ENCODE results near the gene RPL28.
"Not testable (repeated sequence)": the region's sequence is repeated elsewhere in the genome, so short reads cannot be mapped to it uniquely, and the experiment has no call there.

Gene RPL28

DNA sequence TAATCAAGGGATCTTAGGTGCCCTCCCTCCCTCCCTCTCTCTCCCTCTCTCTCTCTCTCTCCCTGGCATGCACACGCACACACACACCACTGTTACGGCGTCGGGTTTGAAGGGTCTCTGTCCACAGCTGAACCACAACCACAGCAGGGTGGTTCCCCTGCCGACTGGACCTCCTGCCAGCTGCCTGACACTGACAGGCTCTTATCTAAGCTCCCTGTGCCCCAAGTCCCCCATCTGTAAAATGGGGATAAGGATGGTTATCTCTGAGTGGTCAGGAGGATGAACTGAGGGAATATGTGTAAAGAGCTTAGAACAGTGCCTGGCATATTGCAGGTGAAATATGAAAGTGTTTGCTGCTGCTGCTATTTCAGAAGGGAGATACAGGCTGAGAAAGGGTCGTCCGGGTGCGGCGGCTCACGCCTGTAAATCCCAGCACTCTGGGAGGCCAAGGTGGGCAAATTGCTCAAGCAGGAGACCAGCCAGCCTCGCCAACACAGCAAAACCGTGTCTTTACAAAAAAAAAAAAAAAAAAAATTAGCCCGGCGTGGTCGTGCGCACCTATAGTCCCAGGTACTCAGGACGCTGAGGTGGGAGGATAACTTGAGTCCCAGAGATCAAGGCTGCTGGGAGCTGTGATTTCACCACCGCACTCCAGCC is 58.2 kb downstream of the RPL28 start:
- H3K4me3 Mint-ChIP-seq = peak overlapping the region; percentile 14 to 47
- peaks cover 61 to 71% of the 10 kb centered on the region in 2 donors for H3K27me3 Mint-ChIP-seq
- H3K36me3 Mint-ChIP-seq = peaks cover 7 to 14% of the 10 kb centered on the region in 2 donors
- ATAC-seq (replicated peaks) (no peak), DNase-seq (no peak)
- peaks cover 0 to 6% of the 10 kb centered on the region in 2 donors for H3K9me3 Mint-ChIP-seq
- peaks cover 21 to 35% of the 10 kb centered on the region in 2 donors for H3K4me1 Mint-ChIP-seq
- no peak overlapping the region for H3K27ac Mint-ChIP-seq

DNA sequence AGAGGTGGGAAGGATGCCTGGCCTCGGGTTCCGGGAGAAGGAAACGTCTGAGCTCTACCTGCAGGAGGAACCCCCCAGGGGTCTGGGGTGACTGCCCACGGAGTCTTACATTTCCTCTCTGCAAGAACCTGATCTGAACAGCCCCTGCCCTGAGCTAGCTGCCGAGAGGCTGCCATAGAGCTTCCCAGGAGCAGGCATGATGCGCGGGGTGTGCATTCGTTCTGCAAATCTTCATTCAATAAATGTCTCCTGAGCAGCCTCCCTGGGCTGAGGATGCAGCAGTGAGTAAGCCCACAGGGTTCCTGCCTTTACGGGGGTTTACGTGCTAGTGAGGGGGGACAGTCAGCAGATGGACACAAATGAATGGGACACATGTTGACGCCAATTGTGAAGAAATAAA is 58.9 kb downstream of the RPL28 start:
- ATAC-seq (replicated peaks) (no peak), DNase-seq (no peak)
- Mint-ChIP-seq H3K4me3 (no peak overlapping the region), H3K4me1 (peaks cover 21 to 28% of the 10 kb centered on the region in 2 donors), H3K27me3 (peaks cover 54 to 64% of the 10 kb centered on the region in 2 donors), H3K9me3 (peaks cover 0 to 3% of the 10 kb centered on the region in 2 donors), H3K27ac (peak overlapping the region; percentile 27), H3K36me3 (peaks cover 2 to 8% of the 10 kb centered on the region in 2 donors)

- no peak for DNase-seq
- Mint-ChIP-seq H3K27ac (no peak overlapping the region), H3K27me3 (peaks cover 52 to 53% of the 10 kb centered on the region in 2 donors), H3K4me3 (no peak overlapping the region), H3K9me3 (peaks cover 0 to 3% of the 10 kb centered on the region in 2 donors), H3K4me1 (peaks cover 20 to 30% of the 10 kb centered on the region in 2 donors), H3K36me3 (peaks cover 2 to 4% of the 10 kb centered on the region in 2 donors)
- ATAC-seq (replicated peaks) = no peak
Measured at GRCh38 chr19:55446060-55446459, 60.3 kb downstream of the RPL28 start.

GRCh38 chr19:55447421-55448174 is 61.9 kb downstream of the RPL28 start:
- H3K4me3 Mint-ChIP-seq = no peak overlapping the region
- H3K4me1 Mint-ChIP-seq = peaks cover 16 to 28% of the 10 kb centered on the region in 2 donors
- no peaks in the 10 kb centered on the region for H3K36me3 Mint-ChIP-seq
- no peak for DNase-seq
- peak; percentile 31 to 48 for ATAC-seq (replicated peaks)
- H3K9me3 Mint-ChIP-seq = no peaks in the 10 kb centered on the region
- H3K27ac Mint-ChIP-seq = no peak overlapping the region
- peaks cover 45 to 48% of the 10 kb centered on the region in 2 donors for H3K27me3 Mint-ChIP-seq

- not testable (repeated sequence) for H3K4me3 Mint-ChIP-seq; H3K36me3 Mint-ChIP-seq; H3K9me3 Mint-ChIP-seq; DNase-seq; ATAC-seq (replicated peaks); H3K27ac Mint-ChIP-seq
- Mint-ChIP-seq H3K4me1 (peaks cover 12 to 28% of the 10 kb centered on the region in 2 donors), H3K27me3 (peaks cover 40 to 48% of the 10 kb centered on the region in 2 donors)
Measured at GRCh38 chr19:55448175-55448490, 62.4 kb downstream of the RPL28 start.

- peaks cover 16% of the 10 kb centered on the region in 2 donors for H3K36me3 Mint-ChIP-seq
- H3K4me3 Mint-ChIP-seq = no peak overlapping the region
Measured at GRCh38 chr19:55449469-55449868, 63.7 kb downstream of the RPL28 start.

DNA sequence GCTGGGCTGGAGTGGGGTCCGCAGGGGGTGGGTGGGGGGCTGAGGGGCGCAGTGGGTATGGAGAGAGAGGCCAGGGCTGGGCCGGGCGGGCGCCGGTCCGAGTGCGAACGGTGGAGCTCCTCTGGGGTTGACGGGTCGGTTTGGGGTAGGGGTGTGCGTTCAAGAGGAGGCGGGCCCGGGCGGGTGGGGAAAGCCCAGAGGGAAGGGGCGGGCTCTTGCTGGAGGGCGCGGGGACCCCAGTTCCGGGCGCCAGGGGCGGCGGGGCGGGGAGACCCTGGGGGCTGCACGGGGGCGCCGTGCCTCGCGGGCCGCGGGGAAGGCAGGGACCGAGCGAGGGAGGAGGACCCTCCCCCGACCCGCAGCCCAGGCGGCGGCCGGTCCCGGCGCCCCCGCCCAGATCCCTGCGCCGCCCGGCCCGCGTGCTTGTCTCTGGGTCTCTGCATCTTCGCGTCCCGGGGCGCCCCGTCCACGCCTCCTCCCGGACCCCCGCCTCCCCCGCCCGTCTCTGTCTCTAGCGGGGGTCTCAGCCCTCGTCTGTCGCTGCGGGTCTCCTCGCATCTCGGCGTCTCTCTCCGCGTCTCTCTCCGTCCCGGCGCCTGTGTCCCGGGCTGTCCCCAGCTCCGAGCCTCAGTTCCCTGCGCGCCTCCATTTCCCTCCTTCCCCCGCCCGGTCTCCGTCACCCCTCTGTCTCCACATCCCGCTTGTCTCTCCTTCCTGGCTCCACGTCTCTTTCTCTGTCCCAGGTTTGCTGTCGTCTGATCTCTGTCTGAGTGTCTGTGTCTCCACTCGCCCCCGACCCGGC is 65.6 kb downstream of the RPL28 start:
- H3K4me3 Mint-ChIP-seq = peak overlapping the region; percentile 72 to 79
- DNase-seq = no peak
- H3K36me3 Mint-ChIP-seq = peaks cover 28 to 30% of the 10 kb centered on the region in 2 donors
- H3K27ac Mint-ChIP-seq = peak overlapping the region; percentile 43
- H3K9me3 Mint-ChIP-seq = no peaks in the 10 kb centered on the region
- H3K27me3 Mint-ChIP-seq = peaks cover 26 to 35% of the 10 kb centered on the region in 2 donors
- peaks cover 19 to 42% of the 10 kb centered on the region in 2 donors for H3K4me1 Mint-ChIP-seq
- peak in 1 of 2 donors; percentile 27 for ATAC-seq (replicated peaks)

More at GRCh38 chr19:55449469-55449868, 63.7 kb downstream of the RPL28 start:
- Mint-ChIP-seq H3K4me1 (peaks cover 19 to 31% of the 10 kb centered on the region in 2 donors), H3K9me3 (no peaks in the 10 kb centered on the region), H3K27me3 (peaks cover 40 to 47% of the 10 kb centered on the region in 2 donors), H3K27ac (no peak overlapping the region)
- no peak for ATAC-seq (replicated peaks)
- DNase-seq = no peak

DNA sequence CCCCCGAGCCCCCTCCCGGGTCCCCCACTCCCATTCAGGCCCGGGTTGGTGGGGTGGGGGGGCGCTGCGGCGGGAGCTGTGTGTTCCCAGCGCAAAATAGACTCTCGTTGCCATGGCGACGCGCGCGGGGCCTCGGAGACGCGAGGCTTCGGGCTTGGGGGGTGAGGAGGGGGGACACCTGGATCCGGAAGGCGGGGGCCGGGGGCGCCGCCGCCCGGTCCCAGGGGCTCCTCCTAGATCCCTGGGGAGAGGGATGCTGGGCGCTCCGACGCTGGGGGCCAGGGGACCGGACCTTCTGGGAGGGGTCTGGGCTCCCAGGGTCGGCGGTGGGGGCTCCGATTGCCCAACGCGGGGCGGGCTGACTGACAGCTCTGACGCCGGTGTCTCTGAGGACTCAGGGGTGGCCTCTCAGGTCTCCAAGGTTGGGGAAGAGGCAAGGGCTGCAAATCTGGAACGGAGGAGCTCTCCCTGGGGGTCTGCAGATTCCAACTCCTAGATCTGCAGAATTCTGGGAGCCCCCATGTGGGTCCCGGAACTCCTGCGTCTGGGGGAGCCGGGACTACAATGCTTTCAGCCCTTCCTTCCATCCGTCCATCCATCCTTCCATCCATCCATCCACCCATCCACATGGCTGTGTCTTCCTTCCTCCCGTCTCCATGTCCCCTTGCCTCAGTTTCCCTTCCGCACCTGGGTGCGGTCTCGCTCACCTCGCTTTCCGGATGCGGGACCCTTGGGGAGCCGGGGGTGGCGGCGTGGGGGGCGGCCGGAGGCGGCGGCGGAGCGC is 66.4 kb downstream of the RPL28 start:
- peaks cover 26 to 35% of the 10 kb centered on the region in 2 donors for H3K27me3 Mint-ChIP-seq
- H3K4me3 Mint-ChIP-seq = peak overlapping the region; percentile 72 to 79
- DNase-seq (no peak), ATAC-seq (replicated peaks) (no peak)
- peaks cover 20 to 42% of the 10 kb centered on the region in 2 donors for H3K4me1 Mint-ChIP-seq
- no peak overlapping the region for H3K27ac Mint-ChIP-seq
- H3K9me3 Mint-ChIP-seq = no peaks in the 10 kb centered on the region
- peaks cover 28 to 36% of the 10 kb centered on the region in 2 donors for H3K36me3 Mint-ChIP-seq
